GM18951 (cell line): Measurements from ENCODE around the gene HHAT.

Experiments
- POLR2A ChIP-seq: IDR thresholded peaks from 4 replicates; pipeline ENCODE4 v1.6.1; 2011; ENCODE audit warnings: mild to moderate bottlenecking; ENCODE audit not compliant: insufficient read length, insufficient read depth; ENCODE audit errors: extremely low read depth
- in situ Hi-C: fragments of 300-500 bp; cut with MboI; formaldehyde crosslinking; loops from one replicate; pipeline ENCODE4 v1.12.0; 2022; ENCODE audit warnings: low sequenced_read_pairs, mixed read lengths, inconsistent platforms; ENCODE audit not compliant: unreplicated experiment

The HHAT gene

DNA sequence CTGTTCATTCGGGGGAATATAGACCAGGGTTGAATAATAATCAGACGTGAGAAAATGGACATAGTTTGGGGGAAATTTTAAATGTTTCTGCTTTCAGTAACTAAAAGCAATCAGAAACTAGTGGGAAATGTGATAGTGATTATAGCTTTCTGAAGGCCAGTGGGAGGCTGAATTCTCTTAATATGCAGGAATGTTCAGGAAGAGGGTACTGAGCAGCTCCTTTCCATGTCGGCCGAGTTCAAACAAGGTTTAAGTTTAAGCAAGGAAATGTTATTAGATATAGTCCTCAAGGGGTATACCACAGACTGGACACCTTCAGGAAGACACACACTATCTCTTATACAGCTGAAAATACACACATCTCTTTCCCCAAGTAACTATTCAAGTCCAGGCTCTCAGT lies 105.5 kb downstream of the HHAT start:
- in situ Hi-C loops = no loop called here

DNA sequence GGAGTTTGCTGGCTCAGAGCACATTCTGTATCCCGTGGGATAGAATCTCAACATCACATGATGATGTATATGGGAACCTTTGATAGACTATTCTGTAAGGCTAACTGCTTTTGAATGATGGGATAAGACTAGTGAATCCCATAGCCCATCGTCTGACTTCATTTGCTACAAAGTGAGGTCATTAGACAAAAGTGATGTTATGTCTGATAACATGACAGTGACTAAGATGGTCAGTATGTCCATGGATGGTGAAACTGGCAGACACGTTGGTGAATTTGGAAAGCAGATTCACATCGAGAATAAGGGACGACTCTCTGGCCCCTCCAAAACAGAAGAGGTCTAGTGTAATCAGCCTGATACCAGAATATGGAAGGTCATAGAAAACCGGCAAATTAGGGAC lies 108.4 kb downstream of the HHAT start:
- TF ChIP-seq POLR2A = no peak

More for the DNA sequence above, 105.5 kb downstream of the HHAT start:
- no peak for TF ChIP-seq POLR2A

DNA sequence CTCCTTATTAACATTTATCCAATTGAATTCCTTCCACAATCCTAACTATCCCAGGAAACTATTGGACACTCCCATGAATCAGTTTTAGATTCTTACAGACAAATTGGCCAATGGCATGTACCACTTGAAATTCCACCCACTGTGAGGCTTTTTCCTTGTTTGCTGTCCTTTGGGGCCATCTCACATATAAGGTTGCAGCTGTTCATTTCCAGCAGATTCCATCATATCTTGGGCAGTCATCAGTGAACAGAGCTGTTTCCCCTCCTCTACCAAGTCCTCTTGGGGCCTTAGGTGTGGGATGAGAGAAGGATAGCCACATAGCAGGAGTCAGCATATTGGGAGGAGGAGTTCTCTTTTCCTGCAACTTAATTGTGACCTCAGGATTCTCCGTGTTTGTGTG lies 109.1 kb downstream of the HHAT start:
- no peak for TF ChIP-seq POLR2A
- in situ Hi-C loops = no loop called here

More for the DNA sequence above, 108.4 kb downstream of the HHAT start:
- in situ Hi-C loops = no loop called here

DNA sequence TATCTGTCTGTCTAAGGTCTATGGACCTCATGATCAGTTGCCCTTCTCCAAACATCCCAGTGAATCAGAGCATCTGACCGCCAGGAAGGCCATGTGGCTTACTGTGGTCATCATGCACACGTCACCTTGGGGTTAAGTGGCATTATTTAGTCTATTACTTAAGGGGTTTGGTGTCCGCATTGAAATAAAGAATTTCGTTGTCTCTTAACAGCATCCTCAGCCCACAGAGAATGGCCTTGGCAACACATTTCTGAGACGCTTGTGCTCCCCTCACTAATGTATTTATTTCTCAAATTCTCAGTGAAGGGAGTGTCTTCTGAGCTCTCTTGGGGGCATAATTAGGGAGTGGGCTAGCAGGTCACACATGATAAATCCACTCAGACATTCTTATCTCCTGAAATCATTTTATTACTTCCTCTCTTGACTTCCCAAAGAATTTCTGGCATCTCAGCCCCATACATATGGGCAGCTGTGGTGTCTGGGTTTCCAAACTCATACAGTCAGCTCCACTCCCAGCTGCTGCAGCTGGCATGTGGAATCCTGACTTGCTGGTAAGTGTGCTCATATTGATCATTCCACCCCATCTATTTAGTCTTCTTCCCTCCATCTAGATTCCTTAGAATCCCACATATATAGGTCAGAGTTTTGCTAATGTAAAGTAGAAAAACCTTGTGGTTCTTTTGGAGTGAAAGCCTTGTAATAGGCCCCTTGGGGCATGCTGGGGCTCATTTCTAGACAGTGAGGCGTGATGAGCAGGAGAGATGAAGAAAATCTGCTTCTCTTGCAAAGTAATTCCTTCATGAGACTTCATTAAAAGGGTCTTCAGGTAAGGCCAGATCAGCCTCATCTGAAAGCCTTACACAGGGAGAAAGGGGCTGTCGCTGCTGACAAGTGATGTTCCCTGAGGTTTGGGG lies 110.5 kb downstream of the HHAT start:
- TF ChIP-seq POLR2A = no peak
- in situ Hi-C loops = no loop called here

DNA sequence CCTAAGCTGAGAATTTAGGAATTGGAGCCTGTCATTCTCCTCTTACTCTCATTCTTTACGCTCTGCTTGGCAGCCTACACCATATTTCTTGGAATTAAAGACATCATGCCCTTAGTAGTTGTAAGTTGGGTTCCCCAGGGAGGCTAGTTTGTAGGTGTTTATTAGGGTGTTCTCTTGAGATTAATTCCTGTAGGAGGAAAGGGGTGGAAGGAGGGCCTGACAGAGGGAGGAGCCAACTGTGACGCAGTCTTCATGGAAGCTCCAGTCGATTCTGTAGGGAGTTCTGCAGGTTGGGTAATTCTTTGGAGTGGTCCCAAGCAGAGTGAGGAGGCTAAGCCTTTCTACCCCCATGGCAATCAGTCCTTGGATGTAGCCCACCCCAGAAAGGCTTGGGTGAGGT lies 111.4 kb downstream of the HHAT start:
- in situ Hi-C loops = no loop called here
- no peak for TF ChIP-seq POLR2A

DNA sequence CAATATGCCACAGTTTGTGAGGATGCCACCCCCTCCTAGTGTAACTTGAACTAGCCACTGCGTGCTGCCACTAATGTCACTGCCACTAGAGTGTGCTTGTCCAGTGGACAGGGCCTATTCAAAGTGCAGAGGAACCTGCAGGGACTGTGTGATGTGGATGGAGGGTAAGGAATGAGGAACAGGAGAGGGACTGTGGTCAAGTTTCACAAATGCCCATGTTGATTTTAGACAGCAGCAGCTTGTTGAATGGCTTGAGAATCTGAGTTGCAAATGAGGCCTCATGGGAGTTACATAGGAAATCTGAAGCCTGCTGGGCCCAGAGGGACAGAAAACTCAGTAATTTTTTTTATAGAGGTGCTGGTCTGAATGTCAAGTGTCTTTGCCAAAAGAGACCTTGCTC lies 112.3 kb downstream of the HHAT start:
- no peak for TF ChIP-seq POLR2A
- in situ Hi-C loops = no loop called here

DNA sequence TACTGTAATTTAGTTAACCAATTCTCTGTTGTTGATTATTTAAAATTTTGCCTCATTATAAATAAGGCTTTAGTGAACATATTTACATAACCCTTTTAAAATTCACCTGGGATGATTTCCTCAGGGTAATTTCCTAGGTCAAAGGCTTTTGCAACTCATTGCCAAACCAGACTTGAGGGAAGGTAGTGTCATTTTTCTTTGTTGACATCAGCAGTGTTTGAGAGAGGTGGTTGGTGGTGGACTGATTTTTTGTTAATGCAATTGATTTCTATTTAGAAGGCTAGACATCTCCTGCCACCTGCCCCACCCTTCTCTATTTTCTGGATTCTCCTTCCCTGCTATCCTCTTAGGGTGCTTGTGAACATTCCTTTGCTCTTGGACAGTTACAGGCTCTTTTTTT lies 116.8 kb downstream of the HHAT start:
- TF ChIP-seq POLR2A = no peak
- in situ Hi-C loops = no loop called here

DNA sequence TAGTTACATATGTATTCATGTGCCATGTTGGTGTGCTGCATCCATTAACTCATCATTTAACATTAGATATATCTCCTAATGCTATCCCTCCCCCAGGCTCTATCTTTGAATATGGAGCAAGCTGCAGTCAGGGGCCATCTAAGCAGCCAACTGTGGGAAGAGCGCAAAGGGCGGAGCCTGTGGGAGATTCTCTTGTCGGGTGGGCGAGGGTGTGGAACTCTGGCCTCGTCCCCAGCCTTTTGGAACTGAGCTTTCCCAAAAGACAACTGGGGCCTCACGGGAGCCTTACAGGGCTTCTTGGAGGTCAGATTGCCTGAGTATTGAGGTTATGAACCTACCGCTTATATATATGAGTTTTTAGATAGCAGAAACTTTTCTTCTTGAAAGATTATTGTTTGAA lies 117.2 kb downstream of the HHAT start:
- in situ Hi-C loops = no loop called here
- TF ChIP-seq POLR2A = no peak

DNA sequence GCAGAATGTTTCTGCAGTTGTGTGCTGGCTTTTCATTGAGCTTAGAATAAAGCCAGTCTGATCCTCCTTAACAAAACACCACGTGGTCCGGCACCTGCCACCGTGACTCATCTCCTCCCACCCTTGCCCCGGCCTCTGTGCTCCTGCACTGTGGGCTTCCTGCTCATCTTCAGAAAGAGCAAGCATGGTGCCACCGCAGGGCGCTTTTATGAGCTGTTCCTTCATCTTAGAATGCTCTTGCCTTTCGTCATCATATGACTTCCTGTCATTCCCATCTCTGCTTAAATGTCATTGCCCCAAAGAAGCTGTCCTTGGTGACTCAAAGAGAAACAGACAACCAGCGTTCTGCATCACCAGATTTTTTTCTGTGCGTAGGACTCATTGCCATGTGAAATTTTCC lies 117.8 kb downstream of the HHAT start:
- TF ChIP-seq POLR2A = no peak
- in situ Hi-C loops = no loop called here

DNA sequence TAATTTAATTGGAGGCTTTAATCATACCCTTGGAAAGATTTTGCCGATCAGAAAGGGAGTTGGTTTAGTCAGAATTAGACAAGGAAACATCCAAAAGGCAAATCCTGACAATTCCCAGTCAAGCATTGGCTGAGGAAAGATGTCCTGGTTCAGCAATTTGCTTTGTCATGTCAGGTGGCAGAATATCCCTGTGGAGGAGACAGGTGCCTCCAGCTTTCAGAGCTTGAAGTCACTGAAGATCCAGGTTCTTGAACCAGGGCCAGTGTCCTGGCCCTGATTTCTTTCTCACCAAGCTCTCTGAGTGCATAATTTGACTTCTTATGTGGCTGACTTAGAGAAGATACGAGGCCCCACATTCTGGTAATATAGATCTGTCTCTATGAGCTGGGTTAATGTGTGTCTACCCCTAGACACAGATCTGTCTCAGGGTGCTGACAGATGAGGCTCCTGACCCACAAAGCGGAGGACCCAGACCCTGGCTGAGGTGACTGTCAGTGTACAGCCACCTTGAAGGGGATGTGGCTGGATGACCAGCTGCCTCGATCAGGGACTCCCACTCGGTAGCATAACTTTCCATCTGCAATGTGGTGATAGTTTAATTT lies 118.9 kb downstream of the HHAT start:
- TF ChIP-seq POLR2A = no peak
- in situ Hi-C loops = no loop called here

DNA sequence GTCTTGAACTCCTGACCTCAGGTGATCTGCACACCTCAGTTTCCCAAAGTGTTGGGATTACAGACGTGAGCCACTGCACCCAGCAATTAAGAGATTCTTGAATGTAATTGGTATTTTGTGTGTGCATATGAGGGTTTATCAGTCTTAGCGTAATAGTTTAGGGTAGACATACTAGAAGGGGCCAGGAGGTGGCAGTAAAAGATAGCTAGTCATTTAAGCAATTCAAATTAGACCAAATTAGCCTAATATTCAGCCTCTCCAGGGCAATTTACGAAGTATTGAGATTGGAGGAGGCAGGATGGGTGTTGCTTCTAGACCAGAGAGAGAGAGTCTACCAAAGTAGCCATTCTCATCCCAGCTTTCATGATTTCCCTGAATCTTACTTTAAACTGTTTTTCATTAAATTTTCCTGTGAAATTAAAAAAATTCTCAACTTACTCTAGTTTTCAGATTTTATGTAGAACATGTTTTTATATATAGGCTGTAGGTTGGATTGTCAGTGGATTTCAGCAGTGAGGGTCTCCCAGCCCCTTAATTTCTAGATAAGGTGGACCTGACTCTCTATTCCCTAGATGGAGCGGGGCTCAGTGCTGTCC lies 119.7 kb downstream of the HHAT start:
- in situ Hi-C loops = no loop called here
- TF ChIP-seq POLR2A = no peak

DNA sequence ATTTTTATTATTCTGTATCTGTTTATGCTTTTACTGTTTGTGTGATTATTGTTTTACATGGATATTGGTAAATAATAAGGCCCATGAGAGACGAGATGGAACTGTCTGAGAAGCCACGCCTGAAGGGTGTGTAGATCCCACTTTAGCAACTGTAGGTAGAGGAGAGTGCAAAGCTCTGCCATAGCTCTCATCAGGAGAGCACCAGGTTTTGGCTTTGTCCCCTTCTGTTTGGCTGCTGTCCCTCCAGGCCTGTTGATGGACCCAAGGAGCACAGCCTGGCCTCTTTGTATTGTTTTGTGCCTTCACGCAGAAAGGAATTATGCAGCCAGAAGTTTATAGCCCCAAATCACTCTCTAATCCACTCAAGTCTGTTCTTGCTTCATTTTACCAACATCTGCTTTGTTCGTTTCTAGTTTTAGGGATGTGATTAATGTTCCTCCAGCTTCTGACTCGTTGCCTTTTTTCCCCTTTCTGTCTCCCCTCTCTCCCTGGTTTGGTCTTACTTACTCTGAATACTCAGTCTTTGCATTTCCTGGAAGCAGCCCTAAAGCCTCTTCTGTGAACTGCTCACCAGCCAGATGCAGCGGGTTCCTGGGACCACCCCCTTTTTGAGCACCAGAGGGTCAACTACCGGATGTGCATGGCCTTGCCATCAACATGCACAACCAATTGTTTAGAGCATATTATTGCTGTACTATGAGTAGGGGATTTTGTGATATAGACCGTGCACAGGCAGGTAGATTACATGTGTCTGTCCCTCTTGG lies 127.3 kb downstream of the HHAT start:
- no peak for TF ChIP-seq POLR2A
- in situ Hi-C loops = loop anchor here (25.0 kb wide), 1 partner anchor 681 kb away; the partner anchor contains the start of gene KCNH1

DNA sequence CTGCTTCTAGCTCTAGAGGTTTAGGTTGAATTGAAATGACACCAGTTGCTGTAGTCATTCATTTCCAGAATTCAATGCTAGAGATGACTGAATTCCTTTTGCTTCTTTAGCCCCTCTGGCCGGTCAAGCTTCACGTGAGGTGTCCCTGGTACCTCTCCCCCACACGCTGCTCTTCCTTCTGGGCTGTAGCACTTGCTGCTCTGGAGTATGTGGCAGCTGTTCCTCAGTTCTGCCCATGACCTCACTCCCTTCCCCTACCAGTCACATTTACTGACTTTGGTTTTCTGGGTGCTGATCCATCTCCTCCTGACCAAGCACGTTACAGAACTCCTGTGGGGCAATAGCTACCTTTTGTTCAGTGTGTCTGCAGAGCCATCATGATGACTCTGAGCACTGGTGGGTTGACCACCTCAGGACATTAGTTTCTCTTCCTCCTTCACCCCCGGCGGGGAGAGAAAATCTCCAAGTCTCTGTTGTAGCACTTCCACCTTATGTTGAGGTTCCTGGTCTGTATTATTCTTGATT lies 128.1 kb downstream of the HHAT start:
- in situ Hi-C loops = loop anchor here (25.0 kb wide), 1 partner anchor 681 kb away; the partner anchor contains the start of gene KCNH1

More for the DNA sequence above, 128.1 kb downstream of the HHAT start:
- no peak for TF ChIP-seq POLR2A
